H1 (cell line): ENCODE measurements around the gene TRIM67.

Experiments used
- POLR2A ChIP-seq, 2 experiments: IDR thresholded peaks; 1 replicate in 1 of 2; 2 replicates in 1 of 2; pipeline ENCODE4 v1.6.1; 2011; ENCODE audit warnings: low read depth in 2 of 2, low read length in 2 of 2, mild to moderate bottlenecking in 2 of 2; ENCODE audit errors: control extremely low read depth in 1 of 2
- YY1 ChIP-seq: IDR thresholded peaks from 2 replicates; pipeline ENCODE4 v1.6.1; 2011; ENCODE audit warnings: low read depth, mild to moderate bottlenecking, low read length
- TF ChIP-seq, protein P1 (sequence below), 3 experiments: IDR thresholded peaks; 1 replicate in 2 of 3; 2 replicates in 1 of 3; pipeline versions ENCODE4 v1.5.1 to v1.6.1; 2011; ENCODE audit warnings: low read length in 3 of 3, mild to moderate bottlenecking in 3 of 3, inconsistent platforms in 2 of 3, low read depth in 1 of 3, moderate library complexity in 1 of 3; ENCODE audit not compliant: insufficient read depth in 1 of 3; ENCODE audit errors: control extremely low read depth in 1 of 3

DNA sequence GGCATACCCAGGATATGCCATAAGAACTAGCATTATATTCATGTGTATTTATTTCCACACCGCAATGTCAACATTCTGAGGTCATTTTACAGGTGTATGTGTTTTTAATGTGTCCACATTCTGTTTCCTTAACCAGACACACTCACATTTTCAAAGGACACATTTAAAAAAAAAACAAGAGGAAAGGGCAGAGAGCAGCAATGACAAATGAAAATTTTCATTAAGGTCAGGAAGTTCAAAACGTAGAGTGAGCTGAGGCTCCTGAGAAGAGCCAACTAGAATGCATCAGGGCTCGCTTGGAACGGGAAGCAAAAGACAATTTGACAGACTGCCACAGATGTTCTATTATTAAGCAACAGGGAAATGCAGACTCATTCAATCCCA, 74.3 kb downstream of the TRIM67 start:
- TF ChIP-seq, protein P1, sequence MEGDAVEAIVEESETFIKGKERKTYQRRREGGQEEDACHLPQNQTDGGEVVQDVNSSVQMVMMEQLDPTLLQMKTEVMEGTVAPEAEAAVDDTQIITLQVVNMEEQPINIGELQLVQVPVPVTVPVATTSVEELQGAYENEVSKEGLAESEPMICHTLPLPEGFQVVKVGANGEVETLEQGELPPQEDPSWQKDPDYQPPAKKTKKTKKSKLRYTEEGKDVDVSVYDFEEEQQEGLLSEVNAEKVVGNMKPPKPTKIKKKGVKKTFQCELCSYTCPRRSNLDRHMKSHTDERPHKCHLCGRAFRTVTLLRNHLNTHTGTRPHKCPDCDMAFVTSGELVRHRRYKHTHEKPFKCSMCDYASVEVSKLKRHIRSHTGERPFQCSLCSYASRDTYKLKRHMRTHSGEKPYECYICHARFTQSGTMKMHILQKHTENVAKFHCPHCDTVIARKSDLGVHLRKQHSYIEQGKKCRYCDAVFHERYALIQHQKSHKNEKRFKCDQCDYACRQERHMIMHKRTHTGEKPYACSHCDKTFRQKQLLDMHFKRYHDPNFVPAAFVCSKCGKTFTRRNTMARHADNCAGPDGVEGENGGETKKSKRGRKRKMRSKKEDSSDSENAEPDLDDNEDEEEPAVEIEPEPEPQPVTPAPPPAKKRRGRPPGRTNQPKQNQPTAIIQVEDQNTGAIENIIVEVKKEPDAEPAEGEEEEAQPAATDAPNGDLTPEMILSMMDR (IDR thresholded peaks at IDR 0.05; ENCODE audit: control extremely low read depth in 1 of 3, insufficient read depth in 1 of 3, low read depth in 1 of 3, low read length in 3 of 3), result no peak
- TF ChIP-seq YY1 (no peak), POLR2A (IDR thresholded peaks at IDR 0.05; ENCODE audit: control extremely low read depth in 1 of 2, low read depth in 2 of 2, low read length in 2 of 2) (no peak)
